RWPE2 (cell line): Measurements from ENCODE around the gene YPEL2.
"Not testable (repeated sequence)": the region's sequence is repeated elsewhere in the genome, so short reads cannot be mapped to it uniquely, and the experiment has no call there.

Source experiments
- ATAC-seq: fragments of 200-7000 bp; cut with Tn5 transposase; 3 replicates; pipeline ENCODE4 v1.9.1; 2021; ENCODE audit warnings: low read depth
- DNase-seq: peaks from one replicate; pipeline ENCODE4 v3.0.0-alpha.2; 2020; ENCODE audit warnings: low spot score
- H3K27ac ChIP-seq: fragments of 450-650 bp; 2 replicates; pipeline ENCODE4 v1.5.1; 2017; ENCODE audit warnings: mild to moderate bottlenecking; ENCODE audit not compliant: poor library complexity, severe bottlenecking
- H3K27me3 ChIP-seq: fragments of 250-450 bp; sonication (Bioruptor Pico); 2 replicates; pipeline ENCODE4 v1.5.1; 2021; ENCODE audit warnings: mild to moderate bottlenecking, moderate library complexity; ENCODE audit not compliant: insufficient read depth, poor library complexity, severe bottlenecking
- H3K36me3 ChIP-seq: fragments of 250-450 bp; sonication (Bioruptor Pico); 2 replicates; pipeline ENCODE4 v1.5.1; 2020; ENCODE audit warnings: low read depth, mild to moderate bottlenecking, moderate library complexity
- H3K4me1 ChIP-seq: fragments of 250-450 bp; sonication (Bioruptor Pico); 2 replicates; pipeline ENCODE4 v1.5.1; 2021; ENCODE audit warnings: mild to moderate bottlenecking, moderate library complexity; ENCODE audit not compliant: insufficient read depth, poor library complexity, severe bottlenecking
- H3K4me3 ChIP-seq: fragments of 250-450 bp; sonication (Bioruptor Pico); 2 replicates; pipeline ENCODE4 v1.5.1; 2021; ENCODE audit warnings: mild to moderate bottlenecking, moderate library complexity; ENCODE audit not compliant: severe bottlenecking
- H3K9me3 ChIP-seq: fragments of 250-450 bp; sonication (Bioruptor Pico); 2 replicates; pipeline ENCODE4 v1.5.1; 2021; ENCODE audit warnings: mild to moderate bottlenecking, moderate library complexity; ENCODE audit not compliant: severe bottlenecking
- CTCF ChIP-seq: fragments of 450-650 bp; IDR thresholded peaks from one replicate; pipeline ENCODE4 v1.5.1; 2017; ENCODE audit warnings: mild to moderate bottlenecking, moderate library complexity; ENCODE audit not compliant: poor library complexity, severe bottlenecking

Gene YPEL2

GRCh38 chr17:59387351-59388068, 56.1 kb downstream of the YPEL2 start:
- Histone ChIP-seq H3K4me3 (no peak overlapping the region), H3K4me1 (no peaks in the 10 kb centered on the region), H3K27me3 (no peaks in the 10 kb centered on the region), H3K27ac (no peak overlapping the region), H3K36me3 (no peaks in the 10 kb centered on the region), H3K9me3 (no peaks in the 10 kb centered on the region)
- TF ChIP-seq CTCF, result no peak
- DNase-seq (no peak), ATAC-seq (no peak)

DNA sequence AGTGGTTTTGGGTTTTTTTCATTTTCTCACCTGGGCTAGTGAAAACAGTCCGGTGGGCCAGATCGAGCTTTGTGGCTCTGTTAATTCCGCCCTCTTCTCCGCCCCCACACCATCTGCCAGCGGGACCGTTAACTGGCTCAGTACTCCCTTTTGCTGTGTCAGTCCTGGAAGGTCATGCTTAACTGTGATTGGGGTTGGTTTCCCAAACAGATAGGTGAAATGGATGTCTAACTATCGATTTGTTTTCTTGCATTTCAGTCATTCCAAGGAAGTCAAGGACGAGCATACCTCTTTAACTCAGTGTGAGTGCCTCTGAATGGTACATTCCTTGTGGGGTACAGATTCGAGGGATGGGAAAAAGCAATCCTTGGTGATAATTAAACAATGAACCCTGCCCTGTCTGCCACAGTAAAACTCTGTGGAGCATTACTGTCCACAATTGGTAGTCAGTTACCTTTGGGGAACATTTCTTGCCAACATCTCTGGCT, 56.7 kb downstream of the YPEL2 start:
- Histone ChIP-seq H3K27me3 (no peaks in the 10 kb centered on the region), H3K4me3 (no peak overlapping the region), H3K36me3 (no peaks in the 10 kb centered on the region), H3K9me3 (no peaks in the 10 kb centered on the region), H3K4me1 (no peaks in the 10 kb centered on the region), H3K27ac (no peak overlapping the region)
- no peak for TF ChIP-seq CTCF
- DNase-seq (no peak), ATAC-seq (no peak)

DNA sequence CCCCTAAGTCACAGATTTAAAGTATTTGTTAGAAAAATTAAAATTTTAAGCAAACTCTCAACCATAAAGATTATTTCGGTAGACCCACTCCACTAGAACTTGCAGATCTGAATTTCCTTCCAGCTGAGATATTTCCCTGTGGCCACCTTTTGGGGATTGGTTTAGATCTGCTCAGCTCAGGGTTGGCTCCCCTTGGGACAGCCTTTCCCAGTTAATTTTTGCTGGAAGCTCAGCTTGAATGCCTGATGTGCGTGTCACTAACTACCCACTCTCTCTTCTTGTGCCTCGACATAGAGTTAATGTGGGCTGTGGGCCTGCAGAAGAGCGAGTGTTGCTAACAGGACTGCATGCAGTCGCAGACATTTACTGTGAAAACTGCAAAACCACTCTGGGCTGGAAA, 57.6 kb downstream of the YPEL2 start:
- ATAC-seq (no peak), DNase-seq (no peak)
- Histone ChIP-seq H3K4me3 (no peak overlapping the region), H3K9me3 (no peaks in the 10 kb centered on the region), H3K27ac (no peak overlapping the region), H3K27me3 (no peaks in the 10 kb centered on the region), H3K36me3 (no peaks in the 10 kb centered on the region), H3K4me1 (no peaks in the 10 kb centered on the region)
- TF ChIP-seq CTCF, result no peak

GRCh38 chr17:59391021-59391420, 59.6 kb downstream of the YPEL2 start:
- Histone ChIP-seq H3K36me3 (no peaks in the 10 kb centered on the region), H3K9me3 (no peaks in the 10 kb centered on the region), H3K27ac (no peak overlapping the region), H3K27me3 (no peaks in the 10 kb centered on the region), H3K4me1 (no peaks in the 10 kb centered on the region), H3K4me3 (no peak overlapping the region)
- TF ChIP-seq CTCF, result no peak
- DNase-seq (no peak), ATAC-seq (no peak)

GRCh38 chr17:59392973-59393679, 61.7 kb downstream of the YPEL2 start:
- Histone ChIP-seq H3K36me3 (no peaks in the 10 kb centered on the region), H3K9me3 (no peaks in the 10 kb centered on the region), H3K27ac (no peak overlapping the region), H3K4me3 (no peak overlapping the region), H3K27me3 (no peaks in the 10 kb centered on the region), H3K4me1 (no peaks in the 10 kb centered on the region)
- TF ChIP-seq CTCF, result no peak
- ATAC-seq (no peak), DNase-seq (no peak)

GRCh38 chr17:59393742-59394410, 62.4 kb downstream of the YPEL2 start:
- not testable (repeated sequence) for ATAC-seq, H3K27me3 ChIP-seq, DNase-seq, H3K9me3 ChIP-seq, H3K4me1 ChIP-seq, H3K27ac ChIP-seq, H3K36me3 ChIP-seq, H3K4me3 ChIP-seq
